Immature natural killer cell (primary cell): ENCODE data around the gene NPW. TPM values are rescaled to one million over a fixed set of nuclear protein-coding genes. Genes with fewer than 3 reads are reported as not detected.

Source experiments
- DNase-seq, 3 donors: peaks; one replicate each; pipeline ENCODE4 v3.0.0; 2022; ENCODE audit warnings: mixed read lengths in 1 of 3
- H3K27ac Mint-ChIP-seq, 6 donors: one replicate each; pipeline ENCODE4 v1.8.0; 2020; ENCODE audit warnings: mixed read lengths in 6 of 6, mild to moderate bottlenecking in 5 of 6, inconsistent platforms in 4 of 6, moderate library complexity in 3 of 6
- H3K27me3 Mint-ChIP-seq, 3 donors: one replicate each; pipeline ENCODE4 v1.8.0; 2020 to 2021; ENCODE audit warnings: low read depth in 3 of 3, mild to moderate bottlenecking in 3 of 3, mixed read lengths in 3 of 3, moderate library complexity in 3 of 3, inconsistent platforms in 1 of 3
- H3K36me3 Mint-ChIP-seq, 3 donors: one replicate each; pipeline ENCODE4 v1.8.0; 2020; ENCODE audit warnings: mixed read lengths in 3 of 3, inconsistent platforms in 2 of 3, mild to moderate bottlenecking in 2 of 3
- H3K4me1 Mint-ChIP-seq, 2 donors: one replicate each; pipeline ENCODE4 v1.8.0; 2020; ENCODE audit warnings: inconsistent platforms in 2 of 2, mild to moderate bottlenecking in 2 of 2, mixed read lengths in 2 of 2, moderate library complexity in 1 of 2
- H3K4me3 Mint-ChIP-seq, 5 donors: one replicate each; pipeline ENCODE4 v1.8.0; 2020; ENCODE audit warnings: mild to moderate bottlenecking in 5 of 5, mixed read lengths in 5 of 5, inconsistent platforms in 3 of 5, moderate library complexity in 3 of 5
- H3K9me3 Mint-ChIP-seq, 6 donors: one replicate each; pipeline ENCODE4 v1.8.0; 2020; ENCODE audit warnings: mild to moderate bottlenecking in 6 of 6, mixed read lengths in 6 of 6, inconsistent platforms in 4 of 6, moderate library complexity in 3 of 6
- polyA plus RNA-seq, 3 donors: library from polyadenylated mRNA; unstranded; fragments of 300-500 nt; fragmentation: Illumina TruSeq; gene quantifications; one replicate each; pipeline ENCODE4 v1.2.3, GENCODE V29; 2021

Gene NPW
- polyA plus RNA-seq, 3 donors from 2014 or later: not detected

DNA sequence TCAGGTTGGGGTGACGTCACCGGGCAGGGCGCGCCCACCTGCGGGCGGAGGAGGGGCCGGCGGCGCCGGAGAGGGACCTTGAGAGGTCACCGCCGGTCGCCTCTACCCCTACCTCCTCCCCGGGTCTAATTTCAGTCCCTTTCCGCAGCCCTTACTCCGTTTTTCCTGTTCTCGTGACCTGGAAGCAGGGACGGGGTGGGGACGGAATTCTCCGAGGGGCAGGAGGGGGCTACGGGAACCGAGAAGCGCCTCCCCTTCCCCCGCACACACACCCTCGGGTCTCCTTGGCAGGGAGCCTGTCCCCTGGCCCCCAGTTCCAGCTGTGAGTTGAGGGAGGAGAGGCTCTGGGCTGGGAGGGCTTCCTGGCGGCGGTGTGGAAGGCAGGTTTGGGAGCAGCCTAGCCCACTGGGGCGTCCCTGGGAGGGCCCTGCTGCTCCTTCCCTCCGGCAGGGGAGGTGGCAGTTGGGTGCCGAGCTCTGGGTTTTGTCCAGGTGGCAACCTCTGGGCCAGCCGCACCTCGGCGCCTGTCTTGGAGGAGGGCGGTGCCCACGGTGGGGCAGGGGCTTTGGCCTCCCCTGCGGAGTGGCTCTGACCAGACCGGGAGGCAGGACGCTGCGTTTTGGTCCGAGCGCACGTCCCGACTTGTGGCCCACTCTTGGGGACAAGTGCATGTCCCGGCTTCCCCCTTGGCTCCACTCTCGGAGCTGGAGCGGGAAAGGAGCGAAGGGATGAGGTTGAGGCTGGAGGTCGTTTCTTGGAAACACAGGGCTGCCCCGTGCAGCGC lies 29.0 kb upstream of the NPW start:
- H3K27ac Mint-ChIP-seq: peak overlapping the region; percentile 73 to 93 (median 90)
- peaks cover 23 to 24% of the 10 kb centered on the region in 2 donors for H3K4me1 Mint-ChIP-seq
- no peaks in the 10 kb centered on the region for H3K36me3 Mint-ChIP-seq
- DNase-seq: peak; percentile 44 to 53 (median 51)
- no peaks in the 10 kb centered on the region for H3K9me3 Mint-ChIP-seq
- H3K4me3 Mint-ChIP-seq: peak overlapping the region; percentile 79 to 85 (median 80)
- H3K27me3 Mint-ChIP-seq: peaks cover 12 to 19% (median 18%) of the 10 kb centered on the region in 3 donors

DNA sequence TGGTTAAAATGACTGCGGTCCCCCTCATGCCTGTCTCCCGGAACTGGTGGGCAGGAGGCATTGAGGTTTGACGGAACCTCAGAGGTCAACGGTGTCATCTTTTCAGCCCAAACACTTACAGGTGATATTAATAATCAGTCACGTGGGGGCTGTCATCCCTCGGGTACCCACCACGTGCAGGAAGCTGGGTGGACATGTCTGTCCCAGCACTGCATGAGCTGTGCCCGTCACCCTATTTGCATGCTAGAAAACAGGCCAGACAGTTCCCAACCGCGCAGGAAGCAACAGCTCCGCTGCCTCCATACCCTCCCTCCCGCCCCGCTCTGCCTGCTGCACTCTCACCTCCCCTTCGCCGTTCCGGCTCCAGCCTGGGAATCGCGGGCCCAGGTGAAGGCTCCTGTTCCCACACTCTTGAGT lies 28.4 kb upstream of the NPW start:
- peak; percentile 73 to 77 (median 76) for DNase-seq
- peaks cover 12 to 19% (median 18%) of the 10 kb centered on the region in 3 donors for H3K27me3 Mint-ChIP-seq
- H3K4me3 Mint-ChIP-seq: peak overlapping the region; percentile 79 to 85 (median 80)

DNA sequence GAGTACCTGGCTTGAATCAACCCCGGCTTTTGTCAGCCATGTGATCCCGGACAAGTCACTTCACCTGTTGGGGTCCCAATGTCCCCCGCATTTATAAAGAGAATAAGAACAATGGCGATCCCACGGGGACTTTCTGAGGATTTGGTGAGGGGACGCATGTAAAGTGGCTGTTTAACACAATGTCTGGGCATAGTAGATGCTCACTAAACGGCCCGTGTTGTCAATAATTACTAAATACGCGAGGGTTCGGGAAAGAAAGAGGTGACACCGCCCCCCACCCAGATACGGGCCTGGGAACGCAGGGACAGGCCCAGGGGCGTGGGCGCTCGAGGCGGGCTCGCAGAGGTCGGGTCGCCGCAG lies 28.0 kb upstream of the NPW start:
- Mint-ChIP-seq H3K27ac (peak overlapping the region; percentile 73 to 93 (median 90)), H3K9me3 (no peaks in the 10 kb centered on the region), H3K36me3 (no peaks in the 10 kb centered on the region), H3K4me3 (peak overlapping the region; percentile 79 to 85 (median 80)), H3K4me1 (peaks cover 27 to 28% of the 10 kb centered on the region in 2 donors), H3K27me3 (peaks cover 12 to 19% (median 18%) of the 10 kb centered on the region in 3 donors)
- DNase-seq: no peak

More for the DNA sequence above, 28.4 kb upstream of the NPW start:
- Mint-ChIP-seq H3K36me3 (no peaks in the 10 kb centered on the region), H3K27ac (peak overlapping the region; percentile 73 to 93 (median 90)), H3K9me3 (no peaks in the 10 kb centered on the region), H3K4me1 (peaks cover 24 to 25% of the 10 kb centered on the region in 2 donors)

DNA sequence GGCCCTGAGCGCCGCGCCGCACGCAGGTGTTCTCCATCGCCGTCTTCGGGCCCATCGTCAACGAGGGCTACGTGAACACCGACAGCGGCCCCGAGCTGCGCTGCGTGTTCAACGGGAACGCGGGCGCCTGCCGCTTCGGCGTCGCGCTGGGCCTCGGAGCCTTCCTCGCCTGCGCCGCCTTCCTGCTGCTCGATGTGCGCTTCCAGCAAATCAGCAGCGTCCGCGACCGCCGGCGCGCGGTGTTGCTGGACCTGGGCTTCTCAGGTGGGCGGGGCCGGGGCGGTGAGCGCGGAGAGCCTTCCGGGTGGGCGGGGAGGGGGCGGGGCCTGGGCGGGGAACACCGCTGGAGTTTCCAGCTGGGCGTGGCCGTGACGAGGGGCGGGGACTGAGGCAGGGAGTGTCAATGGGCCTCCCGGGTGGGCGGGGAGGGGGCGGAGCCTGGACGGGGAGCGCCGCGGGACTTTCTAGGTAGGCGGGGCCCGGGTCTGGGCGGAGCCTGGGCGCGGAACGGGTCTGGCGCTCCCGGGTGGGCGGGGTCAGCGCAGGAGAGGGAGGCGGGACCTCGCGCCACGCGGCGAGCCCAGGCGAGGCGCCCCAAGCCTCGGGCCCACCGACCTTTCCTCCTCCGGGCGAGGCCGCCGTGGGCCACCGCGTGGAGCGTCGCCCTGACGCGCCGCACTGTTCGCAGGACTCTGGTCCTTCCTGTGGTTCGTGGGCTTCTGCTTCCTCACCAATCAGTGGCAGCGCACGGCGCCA lies 27.5 kb upstream of the NPW start:
- peaks cover 12 to 19% (median 18%) of the 10 kb centered on the region in 3 donors for H3K27me3 Mint-ChIP-seq
- DNase-seq: peak; percentile 92 to 94 (median 93)
- H3K9me3 Mint-ChIP-seq: no peaks in the 10 kb centered on the region
- peak overlapping the region; percentile 73 to 82 (median 80) for H3K4me3 Mint-ChIP-seq
- peaks cover 0 to under 1% (median 0%) of the 10 kb centered on the region in 3 donors for H3K36me3 Mint-ChIP-seq
- H3K27ac Mint-ChIP-seq: peak overlapping the region in 5 of 6 donors; percentile 34 to 93 (median 83)
- peaks cover 28 to 29% of the 10 kb centered on the region in 2 donors for H3K4me1 Mint-ChIP-seq

DNA sequence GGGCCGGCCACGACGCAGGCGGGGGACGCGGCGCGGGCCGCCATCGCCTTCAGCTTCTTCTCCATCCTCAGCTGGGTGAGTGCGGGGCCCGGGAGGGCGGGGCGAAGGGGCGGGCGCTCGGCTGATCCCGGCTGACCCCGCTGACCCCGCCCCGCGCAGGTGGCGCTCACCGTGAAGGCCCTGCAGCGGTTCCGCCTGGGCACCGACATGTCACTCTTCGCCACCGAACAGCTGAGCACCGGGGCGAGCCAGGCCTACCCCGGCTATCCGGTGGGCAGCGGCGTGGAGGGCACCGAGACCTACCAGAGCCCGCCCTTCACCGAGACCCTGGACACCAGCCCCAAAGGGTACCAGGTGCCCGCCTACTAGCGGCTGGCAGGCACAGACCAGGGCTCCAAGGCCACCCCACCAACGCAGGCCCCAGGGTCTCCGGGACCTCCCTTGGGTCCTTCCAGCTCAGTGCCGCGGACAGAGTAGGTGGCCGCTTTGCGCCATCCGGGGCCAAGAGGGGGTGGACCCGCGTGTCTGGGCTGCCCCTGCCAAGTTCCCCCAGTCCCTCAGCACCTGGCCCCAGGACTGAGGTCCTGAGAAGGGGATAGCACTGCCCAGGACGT lies 26.8 kb upstream of the NPW start:
- DNase-seq: no peak
- Mint-ChIP-seq H3K36me3 (peaks cover 0 to 4% (median 4%) of the 10 kb centered on the region in 3 donors), H3K9me3 (no peaks in the 10 kb centered on the region), H3K4me1 (peaks cover 28 to 29% of the 10 kb centered on the region in 2 donors), H3K27ac (no peak overlapping the region), H3K27me3 (peaks cover 12 to 19% (median 18%) of the 10 kb centered on the region in 3 donors), H3K4me3 (no peak overlapping the region)

DNA sequence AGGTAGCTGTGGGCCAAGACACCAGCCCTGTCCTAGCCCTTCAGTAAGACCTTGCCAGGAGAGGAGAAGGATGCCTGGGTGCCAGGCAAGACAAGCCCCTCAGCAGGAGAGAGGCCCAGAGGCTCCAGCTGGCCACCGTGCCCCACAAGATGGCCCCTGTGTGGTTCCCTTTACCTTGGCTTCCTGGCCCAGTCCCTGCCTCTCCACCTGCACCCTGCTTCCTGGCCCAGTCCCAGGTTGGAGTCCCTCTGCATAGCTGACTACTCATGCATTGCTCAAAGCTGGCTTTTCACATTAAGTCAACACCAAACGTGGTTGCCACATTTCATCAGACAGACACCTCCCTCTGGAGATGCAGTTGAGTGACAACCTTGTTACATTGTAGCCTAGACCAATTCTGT lies 25.9 kb upstream of the NPW start:
- peaks cover 0 to 10% (median 4%) of the 10 kb centered on the region in 3 donors for H3K36me3 Mint-ChIP-seq
- H3K4me1 Mint-ChIP-seq: peaks cover 24 to 26% of the 10 kb centered on the region in 2 donors
- H3K4me3 Mint-ChIP-seq: peak overlapping the region in 4 of 5 donors; percentile 29 to 51 (median 35)
- no peaks in the 10 kb centered on the region for H3K9me3 Mint-ChIP-seq
- peaks cover 8 to 20% (median 15%) of the 10 kb centered on the region in 3 donors for H3K27me3 Mint-ChIP-seq
- no peak for DNase-seq
- H3K27ac Mint-ChIP-seq: peak overlapping the region; percentile 49 to 87 (median 68)

DNA sequence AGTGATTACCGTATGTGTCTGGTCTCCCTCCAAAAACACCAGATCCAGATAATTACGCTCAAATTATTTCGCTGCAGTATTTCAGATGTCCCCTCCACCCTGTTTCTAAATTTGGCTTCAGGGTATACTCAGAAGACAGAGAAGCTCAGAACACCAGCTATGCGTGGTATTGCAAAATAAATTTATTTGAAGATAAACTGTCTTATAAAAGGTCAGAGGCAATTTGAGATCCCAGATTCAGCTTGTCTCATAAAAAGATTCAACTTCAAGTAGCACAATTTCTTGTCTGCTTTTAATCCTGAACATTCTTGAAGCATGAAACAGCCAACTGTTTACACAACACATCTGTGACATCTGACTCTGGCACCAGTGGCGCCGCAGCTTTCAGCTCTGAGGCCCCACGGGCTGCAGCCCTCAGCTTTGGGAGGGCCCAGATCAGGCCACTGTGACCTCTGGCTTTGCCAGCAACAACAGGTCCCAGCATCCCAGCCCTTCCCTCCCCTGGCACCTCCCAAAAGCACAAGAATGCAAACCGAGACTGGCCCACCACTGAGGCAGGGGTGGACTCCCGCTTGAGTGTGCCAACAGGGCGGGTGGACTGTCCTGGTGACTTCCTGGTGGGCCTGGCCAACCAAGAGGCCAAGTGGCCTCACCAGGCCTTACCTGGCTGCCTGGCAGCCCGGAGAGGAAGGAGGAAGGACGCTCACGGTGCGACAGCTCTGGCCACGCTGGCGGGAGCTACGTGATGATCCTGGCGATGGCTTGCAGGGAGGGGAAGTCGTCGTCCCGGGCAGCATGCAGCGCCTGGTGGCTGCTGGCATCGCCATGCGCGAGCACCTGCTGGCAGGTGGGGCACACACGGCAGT lies 21.9 kb upstream of the NPW start:
- DNase-seq: no peak
- Mint-ChIP-seq H3K27me3 (peaks cover 0 to 4% (median 2%) of the 10 kb centered on the region in 3 donors), H3K4me1 (peaks cover 10 to 11% of the 10 kb centered on the region in 2 donors), H3K36me3 (peaks cover 0 to 10% (median 4%) of the 10 kb centered on the region in 3 donors), H3K4me3 (no peak overlapping the region), H3K9me3 (no peaks in the 10 kb centered on the region), H3K27ac (no peak overlapping the region)

DNA sequence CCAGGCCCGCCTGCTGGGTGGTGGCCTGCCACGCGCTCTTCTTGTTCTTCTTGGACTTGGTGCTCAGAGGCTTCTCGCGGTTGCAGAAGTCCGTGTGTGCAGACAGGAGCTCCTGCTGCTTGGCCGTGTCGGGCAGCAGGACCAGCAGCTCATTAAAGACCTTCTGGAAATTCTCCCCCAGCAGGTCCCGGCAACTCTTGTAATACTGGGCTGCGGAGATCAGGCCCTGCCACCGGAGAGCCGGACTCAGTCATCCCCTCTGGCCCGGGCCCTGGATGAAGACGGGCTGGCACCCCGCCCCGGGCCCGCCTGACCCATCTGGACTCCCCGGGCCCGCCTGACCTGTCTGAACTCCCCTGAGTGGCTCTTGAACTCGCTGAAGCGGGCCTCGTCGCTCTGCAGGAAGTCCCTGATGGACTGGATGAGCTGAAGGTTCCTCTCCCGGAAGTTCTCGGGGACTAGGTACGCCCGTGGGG lies 21.2 kb upstream of the NPW start:
- Mint-ChIP-seq H3K27ac (no peak overlapping the region), H3K36me3 (peaks cover 0 to 10% (median 4%) of the 10 kb centered on the region in 3 donors), H3K4me3 (no peak overlapping the region), H3K27me3 (peaks cover 0 to 3% (median 2%) of the 10 kb centered on the region in 3 donors), H3K4me1 (peaks cover 10 to 11% of the 10 kb centered on the region in 2 donors), H3K9me3 (no peaks in the 10 kb centered on the region)
- no peak for DNase-seq

DNA sequence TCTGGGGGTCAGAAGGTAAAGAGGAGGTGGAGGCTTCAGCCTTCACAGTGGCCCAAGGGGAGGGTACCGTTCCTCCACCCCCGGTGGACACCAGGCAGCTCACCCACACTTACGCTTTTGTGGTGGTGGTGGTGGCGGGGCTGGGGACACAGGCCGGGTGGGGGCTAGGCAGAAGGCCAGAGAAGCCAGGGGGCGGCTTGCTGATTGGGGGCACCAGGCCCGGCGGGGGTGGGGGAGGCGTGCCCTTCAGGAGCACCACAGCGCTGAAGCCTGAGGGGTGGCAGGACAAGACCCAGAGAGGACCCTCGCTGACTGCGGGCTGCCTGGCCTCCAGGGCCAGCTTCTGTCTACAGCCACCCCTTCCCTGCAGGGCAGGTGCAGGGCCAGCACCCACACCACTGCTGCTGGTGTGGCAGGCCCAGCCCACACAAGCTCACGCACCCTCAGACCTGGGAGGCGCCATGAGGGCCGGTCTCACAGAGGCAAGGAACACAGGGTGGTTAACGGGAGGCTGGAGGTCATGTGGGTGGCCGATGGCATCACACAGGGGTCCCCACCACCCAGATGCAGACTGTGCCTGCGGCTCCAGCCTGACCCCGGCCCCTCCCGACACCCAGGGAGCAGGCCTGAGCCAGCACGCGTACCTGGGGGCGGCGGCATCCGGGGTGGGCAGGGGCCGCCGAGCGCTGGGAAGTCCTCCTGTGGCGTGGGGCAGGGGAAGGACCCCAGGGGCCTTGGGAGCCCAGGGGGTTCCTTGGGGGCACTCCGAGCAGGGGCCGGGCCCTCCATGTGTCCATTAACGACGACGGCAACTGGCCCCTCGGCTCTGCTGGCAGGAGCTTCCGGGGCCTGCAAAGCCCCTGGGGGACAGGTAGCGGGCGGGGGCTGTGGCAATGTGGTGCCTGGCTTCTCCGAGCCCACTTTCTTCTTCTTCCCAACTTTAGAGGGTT lies 20.5 kb upstream of the NPW start:
- no peak overlapping the region for H3K4me3 Mint-ChIP-seq

DNA sequence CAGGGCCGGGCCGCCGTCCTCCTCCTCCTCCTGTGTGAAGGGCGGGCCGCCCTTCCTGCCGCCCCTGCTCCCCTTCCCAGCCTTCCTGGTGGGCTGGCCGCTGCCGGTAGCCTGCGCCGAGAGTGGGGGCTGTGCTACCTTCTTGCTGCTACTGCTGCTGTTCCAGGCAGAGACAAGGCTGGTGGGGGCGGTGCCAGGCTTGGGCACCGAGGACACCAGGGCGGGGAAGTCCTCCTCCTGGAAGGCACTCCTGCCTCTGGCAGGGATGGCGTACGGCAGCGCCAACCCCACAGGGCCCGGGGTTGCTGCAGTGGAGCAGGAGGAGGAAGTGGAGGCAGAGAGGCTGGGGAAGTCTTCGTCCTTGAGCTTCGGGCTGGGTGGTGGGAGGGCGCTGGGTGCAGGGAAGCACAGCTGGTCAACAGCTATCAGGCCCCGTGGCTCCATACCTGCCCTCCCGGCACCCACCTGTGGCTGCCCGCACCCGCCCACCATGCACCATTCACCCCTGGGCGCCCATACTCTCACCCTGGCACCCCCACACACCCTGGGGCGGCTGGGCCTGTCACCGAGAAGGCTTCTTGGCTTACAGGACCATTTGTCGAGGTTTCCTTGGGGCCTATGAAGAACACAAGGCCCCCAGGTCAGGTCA lies 19.6 kb upstream of the NPW start:
- Mint-ChIP-seq H3K27ac (no peak overlapping the region), H3K27me3 (peaks cover 0 to 1% (median 0%) of the 10 kb centered on the region in 3 donors), H3K4me3 (no peak overlapping the region), H3K4me1 (peaks cover 5 to 11% of the 10 kb centered on the region in 2 donors), H3K36me3 (peaks cover 0 to 10% (median 4%) of the 10 kb centered on the region in 3 donors), H3K9me3 (no peaks in the 10 kb centered on the region)
- no peak for DNase-seq

More for the DNA sequence above, 20.5 kb upstream of the NPW start:
- no peak for DNase-seq
- Mint-ChIP-seq H3K27ac (no peak overlapping the region), H3K36me3 (peaks cover 0 to 10% (median 4%) of the 10 kb centered on the region in 3 donors), H3K4me1 (peaks cover 5 to 11% of the 10 kb centered on the region in 2 donors), H3K9me3 (no peaks in the 10 kb centered on the region), H3K27me3 (peaks cover 0 to 1% (median 0%) of the 10 kb centered on the region in 3 donors)

DNA sequence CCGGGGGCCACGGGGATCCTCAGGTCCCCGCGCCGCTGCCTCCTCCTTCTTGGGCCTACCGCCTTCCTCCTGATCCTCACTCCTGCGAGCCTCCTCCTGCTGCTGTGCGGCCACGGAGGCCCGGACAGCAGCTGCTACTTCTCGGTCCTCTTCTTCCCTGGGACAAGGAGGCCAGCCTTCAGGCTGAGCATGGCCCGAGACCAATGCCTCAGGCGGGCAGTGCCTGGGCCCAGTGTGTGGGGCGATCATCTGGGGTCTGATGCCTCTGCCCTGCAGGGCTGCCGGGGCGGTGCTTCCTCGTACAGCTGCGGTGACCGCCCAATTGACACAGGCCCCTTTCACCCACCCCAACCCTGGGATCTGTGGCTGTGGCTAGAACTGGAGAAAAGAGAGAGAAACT lies 18.6 kb upstream of the NPW start:
- no peak overlapping the region for H3K4me3 Mint-ChIP-seq
- no peak for DNase-seq
- H3K27me3 Mint-ChIP-seq: peaks cover 0 to 1% (median 0%) of the 10 kb centered on the region in 3 donors
- H3K36me3 Mint-ChIP-seq: peaks cover 0 to 10% (median 4%) of the 10 kb centered on the region in 3 donors
- H3K4me1 Mint-ChIP-seq: peaks cover 6 to 13% of the 10 kb centered on the region in 2 donors
- H3K27ac Mint-ChIP-seq: no peak overlapping the region
- no peaks in the 10 kb centered on the region for H3K9me3 Mint-ChIP-seq
